Endometrial microvascular endothelial cells (primary cell): ENCODE data around the gene OR1E2. TPM values are rescaled to one million over a fixed set of nuclear protein-coding genes. Genes with fewer than 3 reads are reported as not detected.
"Not testable (repeated sequence)": the region's sequence is repeated elsewhere in the genome, so short reads cannot be mapped to it uniquely, and the experiment has no call there.

Source experiments
- in situ Hi-C: cut with HindIII; loops from 2 replicates; pipeline ENCODE4 v1.10.0; 2017; ENCODE audit warnings: low sequenced_read_pairs, low pct_unique_long_range_greater_than_20kb; ENCODE audit errors: inconsistent ontology term
- total RNA-seq: library from RNA; depleted of rRNA; stranded (reverse); fragments of >200 nt; gene quantifications from one replicate; pipeline ENCODE4 v1.2.3, GENCODE V29; 2015; ENCODE audit errors: inconsistent ontology term

The OR1E2 gene, protein sequence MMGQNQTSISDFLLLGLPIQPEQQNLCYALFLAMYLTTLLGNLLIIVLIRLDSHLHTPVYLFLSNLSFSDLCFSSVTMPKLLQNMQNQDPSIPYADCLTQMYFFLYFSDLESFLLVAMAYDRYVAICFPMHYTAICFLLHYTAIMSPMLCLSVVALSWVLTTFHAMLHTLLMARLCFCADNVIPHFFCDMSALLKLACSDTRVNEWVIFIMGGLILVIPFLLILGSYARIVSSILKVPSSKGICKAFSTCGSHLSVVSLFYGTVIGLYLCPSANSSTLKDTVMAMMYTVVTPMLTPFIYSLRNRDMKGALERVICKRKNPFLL
- not detected for total RNA-seq

DNA sequence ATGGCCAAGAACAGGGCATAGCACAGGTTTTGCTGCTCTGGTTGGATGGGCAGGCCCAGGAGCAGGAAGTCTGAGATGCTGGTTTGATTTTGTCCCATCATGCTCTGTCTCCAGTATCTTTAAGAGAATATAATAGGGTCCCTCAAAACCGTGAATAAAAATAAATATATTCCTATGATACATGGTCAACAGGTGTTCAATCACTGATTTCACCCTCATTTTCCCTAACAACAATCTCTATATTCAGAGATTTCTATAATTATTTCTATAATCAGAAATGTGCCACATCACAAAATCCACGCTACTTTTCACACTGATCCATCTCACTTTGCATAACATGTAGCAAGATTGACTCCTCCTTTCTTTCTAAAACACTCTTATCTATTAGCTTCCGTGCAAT lies at the start of gene OR1E2:
Gene OR1E2 (minus strand): TSS at position 101 of the 400 bp plus-strand sequence. CDS start 0 bp downstream, at position 101.
- in situ Hi-C loops, result no loop called here

DNA sequence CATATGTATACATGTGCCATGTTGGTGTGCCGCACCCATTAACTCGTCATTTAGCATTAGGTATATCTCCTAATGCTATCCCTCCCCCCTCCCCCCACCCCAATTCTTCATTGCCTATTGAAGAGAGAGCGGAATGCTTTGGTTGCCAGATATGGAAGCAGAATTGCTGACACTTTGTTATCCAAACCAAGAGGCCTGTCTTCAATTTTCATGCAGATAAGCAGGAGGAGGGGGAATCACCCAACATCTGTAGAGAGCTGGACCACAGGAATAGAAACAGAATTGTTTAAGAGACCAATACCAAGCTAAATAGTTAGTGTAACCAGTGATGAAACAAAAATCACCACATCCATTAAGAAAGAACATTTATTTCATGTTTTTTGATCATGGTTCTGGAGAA lies 49.2 kb upstream of the OR1E2 start:
- in situ Hi-C loops, result no loop called here

DNA sequence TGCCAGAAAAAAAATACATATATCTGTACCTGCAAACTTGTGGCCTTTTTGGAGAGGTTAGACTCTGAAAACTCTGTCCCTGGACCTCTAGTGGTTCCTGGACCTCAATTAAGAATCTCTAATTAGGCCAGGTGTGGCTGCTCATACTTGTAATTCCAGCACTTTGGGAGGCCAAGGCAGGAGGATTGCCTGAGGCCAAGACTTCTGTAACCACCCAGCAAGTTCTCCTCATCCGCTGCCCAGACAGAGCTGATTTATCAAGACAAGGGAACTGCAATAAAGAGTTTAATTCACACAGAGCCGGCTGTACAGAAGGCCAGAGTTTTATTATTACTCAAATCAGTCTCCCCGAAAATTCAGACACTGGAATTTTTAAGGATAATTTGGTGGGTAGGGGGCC lies 46.3 kb upstream of the OR1E2 start:
- in situ Hi-C loops, result no loop called here

DNA sequence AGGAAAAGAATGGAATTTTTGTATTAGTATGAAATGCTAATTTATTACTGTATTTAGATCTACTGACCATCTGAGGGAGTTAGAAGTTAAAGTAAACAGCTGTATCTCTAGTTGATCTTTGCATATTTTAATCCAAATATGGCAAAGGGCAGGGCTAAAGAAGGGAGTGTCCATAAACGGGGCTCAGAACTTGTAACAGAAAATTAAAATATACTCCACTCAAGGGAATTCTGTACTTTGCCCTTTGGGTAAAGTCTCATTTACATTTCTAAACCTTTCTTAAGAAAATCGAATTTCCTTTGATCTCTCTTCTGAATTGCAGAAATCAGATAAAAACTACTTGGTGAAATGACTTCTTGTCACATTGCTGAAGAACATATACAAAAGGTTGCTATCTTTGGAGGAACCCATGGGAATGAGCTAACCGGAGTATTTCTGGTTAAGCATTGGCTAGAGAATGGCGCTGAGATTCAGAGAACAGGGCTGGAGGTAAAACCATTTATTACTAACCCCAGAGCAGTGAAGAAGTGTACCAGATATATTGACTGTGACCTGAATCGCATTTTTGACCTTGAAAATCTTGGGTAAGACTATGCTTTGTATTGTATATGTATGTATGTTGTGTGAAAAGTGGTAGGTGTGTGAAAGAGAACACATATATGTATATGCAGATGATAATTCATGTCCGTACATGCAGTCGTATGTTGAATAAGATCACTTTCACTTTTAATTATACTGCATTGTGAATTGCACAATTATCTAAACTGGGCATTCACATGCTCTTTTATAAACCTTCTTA lies 42.4 kb upstream of the OR1E2 start, which contains the start of gene ASPA:
Gene ASPA (plus strand): TSS at position 186 of the 799 bp plus-strand sequence. CDS start 163 bp downstream, at position 349.
- in situ Hi-C loops, result no loop called here

DNA sequence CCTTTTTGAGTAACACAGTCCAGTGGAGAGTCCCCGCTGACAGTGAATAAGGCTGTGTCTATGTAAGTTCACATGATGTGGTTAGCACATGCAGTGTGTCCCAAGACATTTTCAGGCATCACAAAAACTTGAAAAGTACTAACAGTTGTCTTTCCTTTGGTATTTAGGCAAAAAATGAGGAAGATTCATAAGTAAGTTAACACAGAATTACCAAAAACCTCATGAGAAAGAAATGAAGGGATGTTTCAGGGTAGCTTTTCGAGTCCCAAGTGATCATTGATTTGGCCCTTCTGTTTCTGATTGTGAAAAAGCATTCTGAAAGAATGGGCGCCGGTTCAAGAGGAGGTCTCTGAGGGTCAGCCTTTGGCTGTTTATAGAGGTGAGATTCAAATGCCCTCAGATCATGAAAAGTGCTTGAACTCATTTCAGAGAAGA lies 41.6 kb upstream of the OR1E2 start:
- in situ Hi-C loops, result no loop called here

DNA sequence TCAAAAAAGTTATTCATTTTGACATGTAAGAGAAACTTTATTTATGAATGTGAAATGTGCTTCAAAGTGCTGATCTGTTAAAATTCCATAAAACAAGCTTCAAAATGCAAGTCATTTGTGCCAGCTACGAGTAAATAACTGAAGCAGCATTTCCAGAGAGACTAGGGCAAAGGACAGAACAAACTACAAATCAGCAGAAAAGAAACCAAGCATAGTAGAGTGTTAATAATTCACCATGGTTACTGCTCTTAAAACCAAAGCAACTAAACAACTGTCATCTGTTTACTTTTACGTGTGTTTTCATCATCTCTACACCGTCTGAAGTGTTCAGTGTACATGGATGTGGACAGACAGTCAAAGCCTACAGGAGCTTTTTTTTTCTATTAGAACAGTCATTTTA lies 40.6 kb upstream of the OR1E2 start:
- in situ Hi-C loops, result no loop called here

DNA sequence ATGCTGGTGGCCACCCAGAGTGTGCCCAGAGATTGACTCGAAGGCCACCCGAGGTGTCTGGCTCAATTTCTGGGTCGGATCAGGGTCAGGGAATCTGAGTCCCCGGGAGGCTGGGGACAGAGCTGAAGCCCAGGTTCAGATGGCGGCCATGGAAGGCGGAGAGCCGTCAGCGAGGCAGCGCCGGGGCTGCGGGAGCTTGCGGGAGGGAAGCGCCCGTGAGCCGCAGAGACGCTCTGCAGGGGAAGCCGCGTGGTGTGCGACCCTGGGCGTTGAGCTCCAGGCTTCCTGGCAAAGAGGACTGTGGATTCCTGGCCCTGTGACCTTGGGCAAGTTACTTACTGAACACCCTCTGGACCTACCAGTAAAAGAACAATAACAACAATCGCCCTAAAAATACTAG lies 38.5 kb upstream of the OR1E2 start:
- in situ Hi-C loops, result no loop called here

DNA sequence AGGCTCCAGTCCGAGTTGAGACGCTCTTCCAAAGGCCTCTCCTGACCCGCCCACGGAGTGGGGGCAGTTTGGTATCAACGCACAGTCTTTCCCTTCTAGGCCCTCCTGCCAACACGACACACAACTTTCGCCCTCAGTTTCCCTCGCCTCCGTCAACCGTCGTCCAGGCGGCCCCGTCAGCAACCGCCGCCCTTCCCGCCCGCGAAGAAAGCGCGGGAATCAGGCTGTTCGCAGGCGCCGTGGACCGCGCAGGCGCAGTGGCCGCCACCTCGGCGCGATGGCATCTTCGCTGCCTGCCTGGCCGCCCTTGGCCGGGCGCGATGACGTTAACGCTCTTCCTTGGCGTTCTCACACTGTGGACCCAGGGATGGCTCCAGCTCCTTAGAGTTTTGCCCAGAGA lies 38.0 kb upstream of the OR1E2 start, which contains the start of gene SPATA22:
Gene SPATA22 (minus strand): TSS at position 221 of the 400 bp plus-strand sequence. CDS start 2,494 bp downstream, outside the sequence.
- in situ Hi-C loops, result no loop called here

DNA sequence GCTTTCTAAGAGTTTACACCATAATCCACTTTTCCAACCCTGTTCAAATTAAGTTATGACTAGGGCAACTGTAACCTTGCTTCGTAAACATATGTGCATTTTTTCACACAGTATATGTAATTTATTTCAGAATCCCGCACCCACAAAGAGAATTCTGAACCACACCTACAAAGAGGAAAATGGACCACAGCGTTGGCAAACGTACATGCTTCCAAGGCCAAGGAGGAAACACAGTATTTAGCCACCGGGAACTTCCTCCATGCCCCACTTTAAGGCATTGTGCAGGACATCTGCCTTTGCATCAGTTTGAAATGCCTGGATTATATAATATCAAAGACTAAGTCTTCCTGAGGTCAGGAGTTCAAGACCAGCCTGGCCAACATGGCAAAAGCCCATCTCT lies 35.9 kb upstream of the OR1E2 start:
- in situ Hi-C loops, result no loop called here

DNA sequence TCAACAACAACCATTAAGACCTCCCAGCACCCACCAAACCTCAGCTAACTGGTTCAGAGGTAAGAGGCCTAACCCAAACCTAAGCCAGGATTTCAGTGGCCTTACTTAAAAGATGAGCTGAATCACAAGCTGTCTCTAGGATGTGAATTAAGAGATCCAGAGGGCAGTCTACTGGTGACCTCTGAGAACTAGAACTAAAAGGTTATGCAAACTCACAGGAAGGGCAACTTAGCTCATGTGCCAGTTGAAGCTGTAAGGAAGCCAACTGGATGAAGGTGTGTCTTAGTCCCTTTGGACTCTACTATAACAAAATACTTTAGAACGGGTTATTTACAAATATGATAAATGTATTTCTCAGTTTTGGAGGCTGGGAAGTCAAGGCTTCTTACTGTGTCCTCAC lies 32.7 kb upstream of the OR1E2 start:
- in situ Hi-C loops, result not testable (repeated sequence)

DNA sequence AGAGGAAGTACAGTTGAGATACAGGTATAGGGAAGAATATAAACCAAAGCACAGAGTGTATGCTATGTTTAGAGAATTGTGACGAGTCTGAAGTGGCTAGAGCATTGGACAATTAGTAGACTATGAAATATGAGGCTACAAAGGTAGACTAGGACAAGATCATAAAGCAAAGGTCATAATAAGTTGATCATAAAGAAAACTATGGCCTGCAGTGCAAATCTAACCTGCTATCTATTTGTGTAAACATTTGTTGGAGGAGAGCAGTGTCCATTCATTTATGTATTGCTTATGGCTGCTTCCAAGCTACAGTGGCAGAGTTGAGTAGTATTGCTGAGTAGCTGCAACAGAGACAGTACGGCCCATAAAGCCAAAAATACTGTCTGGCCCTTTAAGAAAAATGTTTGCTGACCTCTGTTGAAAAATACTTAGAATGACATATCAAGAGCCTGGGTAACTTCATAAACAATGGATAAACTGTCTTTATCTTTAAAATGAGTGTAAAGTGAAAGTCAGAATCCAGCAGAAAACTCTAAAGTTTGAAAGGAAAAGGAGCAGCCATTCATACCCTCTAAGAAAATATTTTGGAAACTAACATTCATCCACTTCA lies 14.5 kb upstream of the OR1E2 start:
- in situ Hi-C loops, result no loop called here

DNA sequence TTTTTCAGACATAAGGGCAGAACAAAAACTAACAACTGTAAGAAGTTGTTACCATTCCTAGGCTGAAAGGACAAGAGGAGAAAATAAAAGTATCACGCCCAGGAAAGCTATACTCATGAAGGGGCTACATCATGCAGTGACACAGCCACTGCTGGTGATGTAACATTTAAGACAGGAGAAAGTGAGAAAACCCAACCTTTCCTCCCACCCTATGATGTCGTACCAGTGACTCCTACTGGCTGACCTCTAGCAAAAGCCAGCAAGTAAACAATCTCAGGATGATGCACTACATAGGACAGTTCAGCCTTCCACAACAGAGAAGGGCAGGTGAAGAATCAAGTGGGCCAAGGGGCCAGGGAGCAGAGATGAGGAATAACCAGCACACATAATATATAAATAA lies 14.0 kb upstream of the OR1E2 start:
- in situ Hi-C loops, result no loop called here

DNA sequence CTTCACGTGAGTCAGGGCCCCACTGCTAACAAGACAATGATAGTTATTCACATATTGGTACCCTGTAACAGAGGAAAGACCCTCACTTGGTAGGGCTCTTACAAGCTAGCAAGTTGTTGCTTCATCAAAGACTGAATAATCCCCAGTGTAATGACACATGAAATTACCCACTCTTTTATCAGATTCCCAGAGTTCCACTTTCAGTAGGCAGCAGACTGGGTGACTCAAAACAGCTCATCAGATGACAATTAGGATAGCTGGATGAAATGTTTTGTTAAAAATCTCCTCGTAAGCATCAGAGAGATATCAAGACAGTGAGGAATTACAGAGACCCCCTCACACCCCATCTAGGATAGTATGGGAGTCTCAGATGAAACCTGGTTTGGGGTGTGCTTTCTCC lies 6.8 kb upstream of the OR1E2 start:
- in situ Hi-C loops, result no loop called here

DNA sequence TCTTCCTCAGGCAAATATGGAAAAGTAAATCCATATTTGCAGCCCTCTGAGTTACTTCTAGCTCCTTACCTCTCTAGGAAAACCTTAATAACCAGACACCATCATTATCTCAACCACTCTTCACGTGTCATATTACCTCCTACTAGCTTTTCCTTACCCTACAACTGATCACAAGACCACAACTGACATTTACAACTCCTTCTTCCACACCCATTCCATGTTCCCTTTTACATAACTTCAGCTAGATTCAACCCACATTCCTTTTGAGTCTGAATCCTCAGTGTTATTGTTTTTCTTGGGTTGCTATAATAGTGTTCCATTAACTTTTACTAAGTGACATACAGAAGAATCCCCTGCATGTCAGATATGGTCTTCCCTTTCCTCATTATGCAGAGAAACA lies 4.7 kb upstream of the OR1E2 start:
- in situ Hi-C loops, result no loop called here

DNA sequence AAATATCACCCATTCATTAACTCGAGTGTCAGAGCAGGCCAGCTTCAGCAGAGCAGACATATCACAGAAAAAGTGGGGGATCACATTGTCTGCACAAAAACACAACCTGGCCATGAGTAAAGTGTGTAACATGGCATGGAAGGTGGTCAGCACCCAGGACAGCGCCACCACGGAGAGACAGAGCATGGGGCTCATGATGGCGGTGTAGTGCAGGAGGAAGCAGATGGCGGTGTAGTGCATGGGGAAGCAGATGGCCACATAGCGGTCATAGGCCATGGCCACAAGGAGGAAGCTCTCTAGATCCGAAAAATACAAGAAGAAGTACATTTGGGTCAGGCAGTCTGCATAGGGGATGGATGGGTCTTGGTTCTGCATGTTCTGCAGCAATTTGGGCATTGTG lies 426 bp downstream of the OR1E2 start:
- in situ Hi-C loops, result not testable (repeated sequence)

DNA sequence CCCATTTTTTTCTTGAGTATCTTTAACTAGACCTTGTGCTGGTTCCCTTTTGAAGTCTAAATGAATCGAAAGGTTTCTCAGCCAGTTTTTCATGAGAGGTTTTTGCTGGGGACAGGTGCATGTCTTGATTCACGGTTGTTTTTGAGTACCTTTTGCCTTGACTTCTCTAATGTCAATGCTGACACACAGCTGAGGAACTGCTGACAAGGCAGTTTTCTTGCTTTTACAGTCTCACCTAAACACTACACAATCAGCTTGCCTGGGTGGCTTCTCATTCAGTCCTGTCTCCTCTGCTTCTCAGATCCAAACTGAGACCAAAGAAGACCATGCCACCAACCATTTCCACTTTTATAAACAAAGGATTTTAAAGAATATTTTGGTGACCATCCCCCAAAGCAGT lies 15.4 kb downstream of the OR1E2 start:
- in situ Hi-C loops, result no loop called here

DNA sequence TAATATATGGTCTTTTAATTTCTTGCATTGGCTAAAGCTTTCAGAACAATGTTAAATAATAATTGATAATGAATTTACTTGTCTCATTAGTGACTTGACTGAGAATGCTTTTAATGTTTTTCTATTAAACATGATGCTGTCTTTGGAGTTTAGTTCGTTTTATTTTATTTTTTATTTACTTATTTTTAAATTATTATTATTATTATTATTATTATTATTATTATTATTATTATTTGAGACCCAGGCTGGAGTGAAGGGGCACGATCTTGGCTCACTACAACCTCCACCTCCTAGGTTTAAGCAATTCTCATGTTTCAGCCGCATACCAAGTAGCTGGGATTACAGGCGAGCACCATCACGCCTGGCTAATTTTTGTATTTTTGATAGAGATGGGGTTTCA lies 18.0 kb downstream of the OR1E2 start:
- in situ Hi-C loops, result no loop called here

DNA sequence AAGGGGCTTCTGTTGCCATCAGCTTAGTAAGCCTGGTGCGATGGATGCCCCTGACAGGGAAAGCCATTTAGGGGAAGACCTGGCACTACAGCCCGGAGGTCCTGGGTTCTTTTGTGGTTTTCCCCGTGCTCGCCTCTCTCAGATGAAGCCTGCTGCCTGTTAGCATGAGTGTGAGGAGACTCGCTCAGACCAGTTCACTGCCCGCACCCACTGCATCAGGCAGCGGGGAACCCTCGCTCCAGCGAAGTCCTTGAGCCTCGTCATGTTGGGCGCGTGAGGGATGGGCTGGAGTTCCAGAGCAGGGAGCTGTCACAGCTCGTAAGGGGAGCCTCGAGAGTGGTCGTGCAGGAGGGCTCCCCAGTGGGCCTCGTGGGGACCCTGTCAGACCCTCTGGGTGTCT lies 21.4 kb downstream of the OR1E2 start:
- in situ Hi-C loops, result not testable (repeated sequence)

DNA sequence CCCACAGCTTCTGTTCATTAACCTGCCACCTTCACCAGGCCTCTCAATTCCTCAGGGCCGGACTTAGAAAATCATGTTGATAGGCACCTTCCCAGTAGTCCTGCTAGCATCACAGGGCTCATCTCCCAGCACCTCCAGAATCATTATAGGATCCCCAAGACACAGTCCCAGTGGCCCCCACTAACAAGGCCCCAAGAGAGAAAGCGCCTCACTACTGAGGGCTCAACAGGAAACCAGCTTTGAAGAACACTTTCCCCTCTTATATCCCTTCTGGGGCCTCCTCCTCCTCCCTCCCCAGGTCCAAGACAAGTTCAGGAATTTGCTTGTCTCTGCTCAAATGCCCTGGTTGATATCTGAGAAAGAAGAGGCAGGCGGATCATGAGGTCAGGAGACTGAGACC lies 22.6 kb downstream of the OR1E2 start, which contains the start of gene OR3A3:
Gene OR3A3 (plus strand): TSS at position 301 of the 400 bp plus-strand sequence.
- in situ Hi-C loops, result no loop called here
